GM21367 (cell line): ENCODE results near the gene PAK2.
"Not testable (repeated sequence)": the region's sequence is repeated elsewhere in the genome, so short reads cannot be mapped to it uniquely, and the experiment has no call there.

Source experiments
- ATAC-seq: cut with Tn5 transposase; IDR thresholded peaks from one replicate; pipeline ENCODE4 v1.9.1; 2021; ENCODE audit not compliant: unreplicated experiment

PAK2 gene

DNA sequence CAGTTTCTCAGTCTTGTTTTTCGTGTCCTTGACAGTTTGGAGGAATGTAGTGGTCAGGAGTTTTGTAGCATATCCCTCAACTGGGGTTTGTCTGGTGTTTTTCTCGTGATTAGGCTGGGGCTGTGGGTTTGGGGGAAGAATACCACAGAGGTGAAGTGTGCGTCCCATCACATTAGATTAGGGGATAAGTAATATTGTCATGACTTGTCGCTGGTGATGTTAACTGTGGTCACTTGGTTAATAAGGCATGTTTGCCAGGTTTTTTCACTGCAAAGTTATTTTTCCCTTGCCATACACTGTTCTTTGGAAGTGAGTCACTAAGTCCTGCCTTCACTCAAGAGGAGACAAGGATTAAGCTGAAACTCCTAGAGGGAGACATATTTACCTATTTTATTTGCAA lies 39.1 kb downstream of the PAK2 start:
- no peak for ATAC-seq

DNA sequence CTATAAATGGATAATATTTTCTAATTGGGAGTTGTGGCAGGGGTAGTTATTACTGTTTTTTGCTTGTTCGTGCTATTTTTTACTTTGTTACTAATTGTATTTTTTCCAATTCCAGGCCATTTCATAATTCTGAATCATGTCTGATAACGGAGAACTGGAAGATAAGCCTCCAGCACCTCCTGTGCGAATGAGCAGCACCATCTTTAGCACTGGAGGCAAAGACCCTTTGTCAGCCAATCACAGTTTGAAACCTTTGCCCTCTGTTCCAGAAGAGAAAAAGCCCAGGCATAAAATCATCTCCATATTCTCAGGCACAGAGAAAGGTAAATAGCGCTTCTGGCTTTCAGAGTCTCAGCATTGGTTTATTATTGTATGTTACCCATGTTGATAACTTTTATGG lies 42.9 kb downstream of the PAK2 start:
- no peak for ATAC-seq

DNA sequence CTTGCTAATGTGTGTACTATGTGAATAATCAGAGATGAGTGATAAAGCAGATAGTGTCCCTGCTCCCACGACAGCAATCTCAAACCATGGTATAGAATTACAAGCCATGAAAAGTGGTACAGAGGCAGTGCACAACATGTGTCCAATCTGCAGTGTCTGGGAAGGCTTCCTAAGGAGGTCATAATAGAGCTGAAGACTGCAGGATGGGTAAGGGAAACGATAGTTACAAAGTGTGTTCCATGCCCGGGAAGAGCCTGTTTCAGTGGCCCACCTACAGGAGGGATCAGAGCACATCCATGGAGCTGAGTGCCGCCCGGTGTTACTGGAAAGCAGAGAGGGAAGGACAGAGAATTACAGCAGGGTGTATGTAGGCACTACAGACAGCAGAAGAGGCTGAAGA lies 48.9 kb downstream of the PAK2 start:
- no peak for ATAC-seq

DNA sequence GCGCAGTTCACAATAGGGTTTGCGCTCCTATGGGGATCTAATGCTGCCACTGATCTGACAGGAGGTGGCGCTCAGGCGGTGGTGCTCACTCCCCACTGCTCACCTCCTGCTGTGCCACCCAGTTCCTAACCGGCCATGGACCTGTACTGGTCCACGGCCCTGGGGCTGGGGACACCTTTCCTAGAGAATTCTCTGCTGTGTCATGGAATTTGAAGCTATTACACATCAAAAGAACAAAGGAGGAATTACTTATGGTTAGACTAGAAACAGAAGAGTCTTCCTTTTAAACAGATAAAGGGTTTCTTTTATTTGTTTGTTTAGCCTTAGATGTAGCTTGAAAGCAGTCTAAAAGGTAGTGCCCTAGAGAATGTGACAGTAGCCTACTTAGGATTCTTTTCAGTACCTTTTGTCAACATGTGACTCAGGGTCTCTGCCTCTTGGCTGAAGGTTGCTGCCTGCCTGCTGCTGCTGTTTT lies 50.3 kb downstream of the PAK2 start:
- ATAC-seq, result no peak

DNA sequence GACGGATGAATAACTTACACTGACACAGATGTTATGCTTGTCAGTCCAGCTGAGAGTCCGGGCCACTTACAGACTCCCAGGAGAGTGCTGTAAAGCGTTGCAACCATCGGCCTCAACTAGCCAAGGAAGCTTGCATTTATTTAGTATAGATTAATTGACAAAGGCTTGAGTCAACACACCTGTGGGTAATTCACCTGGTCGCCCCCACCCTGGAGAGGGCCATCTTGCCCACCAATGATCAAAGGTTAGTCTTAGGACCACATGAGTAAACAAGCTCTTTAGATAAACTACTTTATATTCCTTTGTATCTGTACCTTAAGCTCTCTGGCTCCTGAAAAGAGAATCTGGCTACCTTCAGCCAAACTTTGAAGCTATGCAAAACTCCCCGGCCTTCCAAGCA lies 51.0 kb downstream of the PAK2 start:
- ATAC-seq, result no peak

DNA sequence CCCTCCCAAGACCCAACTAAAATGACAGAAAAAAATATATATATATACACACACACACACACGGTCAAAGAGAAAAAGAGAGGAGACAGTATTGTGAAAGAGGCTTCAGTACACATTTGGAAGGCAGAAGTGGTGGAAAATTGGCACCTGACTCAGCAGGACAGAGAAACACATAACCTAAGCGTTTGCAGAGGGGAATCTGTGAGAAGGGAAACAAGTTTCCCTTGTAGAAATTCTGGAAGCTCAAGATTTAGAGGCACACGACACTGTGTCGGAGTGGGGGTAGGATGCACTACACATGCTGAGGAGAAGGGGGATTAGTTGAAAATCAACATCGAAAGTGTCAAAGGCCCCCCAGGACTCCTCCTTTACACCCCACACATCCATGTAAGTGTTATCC lies 53.1 kb downstream of the PAK2 start:
- ATAC-seq, result no peak

DNA sequence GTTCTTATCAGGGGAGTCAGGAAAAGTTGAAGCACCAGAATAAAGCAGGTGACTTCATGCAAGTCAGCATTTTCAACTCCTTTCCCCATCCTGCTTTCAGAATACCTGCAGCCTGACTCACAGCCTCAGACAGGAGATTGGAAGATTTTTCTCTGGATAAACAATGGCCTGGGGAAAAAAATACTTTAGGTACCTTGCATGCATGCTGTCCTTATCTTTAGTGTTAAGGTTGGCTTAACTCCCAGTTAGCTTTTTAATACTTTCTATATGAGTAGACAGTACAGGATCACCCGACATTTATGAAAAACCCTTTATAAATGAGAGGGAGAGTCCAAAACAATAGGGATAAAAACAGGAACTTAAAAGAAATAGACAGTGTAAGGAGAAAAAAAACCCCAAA lies 53.6 kb downstream of the PAK2 start:
- no peak for ATAC-seq

DNA sequence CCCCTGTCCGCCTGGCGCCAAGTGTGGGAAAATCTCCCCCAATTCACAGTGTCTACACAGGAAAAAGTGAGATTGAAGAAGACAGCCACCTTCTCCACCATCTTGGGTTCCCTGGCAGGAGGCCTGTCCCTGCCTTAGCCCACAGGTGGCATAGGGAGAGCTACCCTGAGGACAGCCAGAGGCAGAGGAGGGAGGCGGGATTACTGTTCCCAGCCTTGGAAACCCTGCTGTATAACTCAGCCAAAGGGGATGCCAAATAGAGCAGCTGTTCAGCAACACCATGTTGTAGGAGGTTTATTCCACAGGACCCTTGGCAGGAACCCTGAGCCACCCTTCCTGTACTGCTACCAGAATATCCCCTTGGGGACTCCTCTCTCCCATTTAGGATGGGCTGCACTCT lies 54.8 kb downstream of the PAK2 start:
- ATAC-seq, result no peak

DNA sequence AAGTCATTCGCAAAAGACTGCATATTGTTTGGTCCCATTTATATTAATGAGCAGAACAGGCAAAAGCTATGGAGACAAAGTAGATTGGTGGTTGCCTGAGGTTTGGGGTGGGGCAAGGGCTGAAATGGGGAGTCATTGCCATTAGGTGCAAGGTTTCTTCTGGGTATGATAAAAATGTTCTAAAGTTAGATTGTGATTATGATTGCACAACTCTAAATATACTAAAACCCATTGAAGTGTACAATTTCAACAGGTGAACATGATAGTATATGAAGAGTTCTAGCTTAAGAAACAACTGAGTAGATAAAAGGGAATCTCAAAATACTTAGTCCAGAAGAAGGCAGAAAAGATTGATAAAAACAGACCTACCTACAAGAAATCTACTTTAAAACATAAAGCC lies 56.7 kb downstream of the PAK2 start:
- no peak for ATAC-seq

DNA sequence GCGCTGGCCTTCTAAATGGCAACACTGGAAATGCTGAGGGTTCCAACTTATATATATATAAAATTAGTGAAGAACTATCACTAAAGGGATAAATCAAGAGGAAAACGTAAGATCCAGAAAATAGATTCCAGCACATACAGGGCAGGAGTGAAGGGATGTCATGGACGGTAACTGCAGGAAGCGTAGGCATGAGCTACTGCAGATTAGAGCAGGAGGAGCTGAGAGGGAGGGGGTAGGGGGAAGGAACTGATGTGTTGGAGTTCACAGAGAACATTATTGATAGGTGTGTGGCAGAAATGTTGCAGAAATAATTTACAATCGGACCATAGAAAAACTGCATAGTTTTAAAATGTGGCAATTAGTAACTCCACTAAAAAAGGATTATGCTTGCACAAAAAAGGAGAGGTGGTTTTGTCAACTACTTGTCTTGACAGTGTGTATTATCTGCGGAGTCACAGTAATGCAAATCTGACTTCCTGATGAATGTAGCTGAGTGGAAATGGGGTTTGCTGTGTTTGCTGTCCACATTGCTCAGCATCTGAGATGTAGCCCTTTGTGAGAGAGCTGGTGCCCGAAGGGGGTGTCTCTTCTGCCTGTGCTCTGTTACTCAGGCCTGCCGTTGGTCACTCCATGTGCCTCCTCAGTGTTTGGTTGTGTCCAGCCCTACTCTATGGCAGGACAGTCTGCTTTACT lies 61.2 kb downstream of the PAK2 start:
- ATAC-seq, result no peak

DNA sequence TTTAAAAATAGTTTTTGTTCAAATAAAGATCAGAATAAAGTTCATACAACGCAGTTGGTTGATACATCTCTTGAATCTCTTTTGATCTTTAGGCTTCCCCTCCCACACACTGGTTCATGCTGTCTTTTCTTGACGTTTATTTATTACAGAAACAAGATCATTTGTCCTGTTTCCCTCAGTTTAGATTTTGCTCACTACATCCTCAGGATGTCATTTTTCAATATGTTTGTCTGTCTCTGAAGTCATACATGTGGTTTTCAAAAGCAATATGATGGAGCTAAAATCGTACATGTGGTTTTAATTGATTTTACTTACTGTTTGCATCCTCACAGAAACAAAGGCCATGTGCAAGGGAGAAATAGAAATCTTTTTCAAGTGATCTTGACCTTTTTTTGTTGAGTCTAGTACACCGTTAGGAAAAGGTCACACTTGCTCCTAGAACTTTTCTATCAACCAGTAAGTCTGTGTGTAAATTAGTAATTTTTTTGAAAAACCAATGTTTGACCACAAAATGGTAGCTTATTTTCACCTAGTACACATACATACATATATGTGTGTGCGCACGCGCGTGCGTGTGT lies 64.3 kb downstream of the PAK2 start:
- ATAC-seq, result no peak

DNA sequence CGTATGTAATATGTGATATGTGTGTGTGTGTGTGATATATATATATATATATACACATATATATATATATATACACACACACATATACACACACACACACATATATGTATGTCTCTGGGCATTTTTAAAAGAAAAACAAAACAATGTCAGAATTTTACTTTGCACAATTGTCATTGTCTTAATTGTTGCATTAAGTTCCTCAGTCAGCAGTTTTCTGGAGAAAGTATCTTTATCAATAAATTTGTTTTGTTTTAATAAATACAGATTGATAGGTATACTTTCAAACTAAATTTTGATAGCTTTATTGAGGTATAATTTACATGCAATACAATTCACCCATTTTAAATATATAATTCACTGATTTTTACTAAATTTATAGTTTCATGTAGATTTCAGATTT lies 65.1 kb downstream of the PAK2 start:
- ATAC-seq, result no peak

DNA sequence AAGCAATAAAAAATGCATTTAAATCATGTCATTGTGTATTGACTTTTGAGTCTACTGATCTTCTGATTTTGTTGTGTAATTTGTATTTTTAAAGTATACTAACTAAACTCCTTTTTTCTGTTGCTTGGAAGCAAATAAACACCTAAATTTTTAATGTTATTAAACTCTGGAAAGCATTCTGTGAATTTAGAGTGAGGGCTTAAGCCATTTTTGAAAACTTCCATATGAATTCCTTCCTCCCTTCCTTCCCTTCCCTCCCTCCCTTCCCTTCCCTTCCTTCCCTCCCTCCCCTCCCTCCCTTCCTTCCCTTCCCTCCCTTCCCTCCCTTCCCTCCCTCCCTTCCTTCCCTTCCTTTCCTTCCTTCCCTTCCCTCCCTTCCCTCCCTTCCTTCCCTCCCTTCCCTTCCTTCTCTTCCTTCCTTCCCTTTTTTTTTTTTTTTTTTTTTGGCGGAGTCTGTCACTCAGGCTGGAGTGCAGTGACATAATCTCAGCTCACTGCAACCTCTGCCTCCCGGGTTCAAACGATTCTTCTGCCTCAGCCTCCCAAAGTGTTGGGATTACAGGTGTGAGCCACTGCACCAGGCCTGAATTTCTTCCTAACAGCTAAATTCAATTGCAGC lies 71.4 kb downstream of the PAK2 start:
- ATAC-seq, result no peak

DNA sequence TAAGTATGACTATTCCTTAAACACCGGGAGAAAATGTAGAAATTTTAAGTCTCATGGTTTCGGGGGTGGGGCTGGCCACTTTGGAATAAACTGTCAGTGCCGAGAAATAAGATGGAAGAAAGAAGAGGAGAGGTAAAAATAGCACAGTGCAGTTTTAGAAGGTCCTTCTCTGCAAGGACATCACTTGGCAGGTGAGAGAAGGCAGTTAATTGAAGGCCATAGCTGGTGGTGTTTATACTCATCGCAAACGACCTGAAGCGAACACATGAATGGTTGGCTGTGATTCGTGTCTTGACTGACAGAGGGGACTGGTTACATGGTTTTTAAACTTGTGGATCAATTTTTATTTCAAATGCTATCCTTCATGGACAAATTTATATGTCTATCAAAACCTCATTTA lies 73.2 kb downstream of the PAK2 start:
- no peak for ATAC-seq

DNA sequence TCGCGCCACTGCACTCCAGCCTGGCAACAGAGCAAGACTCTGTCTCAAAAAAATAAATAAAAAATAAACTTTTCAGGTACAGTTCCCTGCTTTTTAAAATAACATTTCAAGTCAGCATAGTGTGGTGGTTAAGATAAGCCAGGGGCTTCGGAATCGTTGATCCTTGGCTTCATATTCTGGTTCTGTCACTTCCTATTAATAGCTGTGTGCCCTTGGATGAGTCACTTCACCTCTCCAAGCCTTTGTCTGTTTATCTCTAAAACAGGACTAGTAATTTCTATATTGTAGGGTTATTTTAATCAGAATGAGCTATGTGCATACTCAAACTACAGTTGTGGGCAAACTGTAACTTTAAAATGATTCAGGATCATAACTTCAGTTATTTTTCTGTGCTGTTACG lies 74.2 kb downstream of the PAK2 start:
- no peak for ATAC-seq

DNA sequence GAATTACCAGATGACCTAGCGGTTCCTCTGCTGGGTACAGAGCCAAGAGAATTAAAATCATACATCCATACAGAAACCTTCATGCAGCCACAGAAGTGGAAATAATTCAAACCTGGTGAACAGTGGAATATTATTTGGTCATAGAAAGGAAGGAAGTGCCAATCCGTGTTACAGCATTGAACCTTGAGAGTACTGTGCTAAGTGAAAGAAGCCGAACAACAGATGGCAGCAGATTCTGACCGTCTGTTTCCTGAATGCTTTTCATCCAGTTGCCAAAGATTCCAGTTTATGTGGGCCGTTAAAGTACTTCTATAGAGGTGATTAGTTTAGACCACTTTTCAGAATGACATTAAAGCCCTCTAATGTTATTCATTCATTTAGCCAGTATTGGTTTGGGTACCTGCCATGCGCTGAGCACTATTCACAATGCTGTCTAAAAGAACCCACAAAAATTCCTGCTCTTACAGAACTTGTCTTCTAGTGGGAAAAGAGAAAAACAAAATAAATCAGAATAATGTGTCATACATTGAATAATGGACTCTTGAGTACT lies 82.2 kb downstream of the PAK2 start:
- ATAC-seq, result no peak

DNA sequence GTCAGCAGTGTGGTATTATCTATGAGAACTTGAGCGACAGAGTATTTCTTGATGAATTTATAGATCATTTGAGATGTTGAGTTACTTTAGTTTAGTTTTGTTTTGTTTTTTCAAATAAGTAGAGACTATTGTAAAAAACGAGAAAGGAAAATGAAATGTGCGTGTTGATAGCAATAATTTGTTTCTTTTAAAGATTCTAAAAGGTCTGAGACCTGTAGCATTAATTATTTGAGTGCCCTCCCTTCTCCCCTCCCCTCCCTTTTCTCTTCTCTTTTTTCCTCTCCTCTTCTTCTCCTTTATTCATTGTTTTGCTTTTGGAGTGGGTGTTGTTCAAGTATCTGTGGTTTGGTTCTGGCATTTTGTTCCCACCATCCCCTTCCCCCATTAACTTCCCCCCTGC lies 90.0 kb downstream of the PAK2 start:
- ATAC-seq, result not testable (repeated sequence)

DNA sequence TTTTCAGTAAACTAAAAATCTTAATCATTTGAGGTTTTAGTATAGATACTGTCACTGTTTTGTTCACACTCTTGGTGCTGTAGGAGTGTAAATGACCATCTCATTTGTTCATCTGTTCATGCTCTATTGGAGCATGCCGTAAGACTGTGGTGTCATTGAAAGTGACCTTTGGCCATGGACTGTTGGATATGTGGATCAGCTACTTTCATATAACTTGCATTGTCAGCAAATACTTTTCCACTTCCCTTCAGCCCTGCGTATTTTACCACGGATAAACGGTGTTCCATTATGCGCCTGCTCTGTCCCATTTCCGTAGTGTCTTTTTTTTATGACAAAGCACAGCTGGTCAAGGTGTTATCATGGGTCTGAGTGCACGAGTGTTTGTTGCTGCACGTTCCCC lies 95.4 kb downstream of the PAK2 start:
- no peak for ATAC-seq

DNA sequence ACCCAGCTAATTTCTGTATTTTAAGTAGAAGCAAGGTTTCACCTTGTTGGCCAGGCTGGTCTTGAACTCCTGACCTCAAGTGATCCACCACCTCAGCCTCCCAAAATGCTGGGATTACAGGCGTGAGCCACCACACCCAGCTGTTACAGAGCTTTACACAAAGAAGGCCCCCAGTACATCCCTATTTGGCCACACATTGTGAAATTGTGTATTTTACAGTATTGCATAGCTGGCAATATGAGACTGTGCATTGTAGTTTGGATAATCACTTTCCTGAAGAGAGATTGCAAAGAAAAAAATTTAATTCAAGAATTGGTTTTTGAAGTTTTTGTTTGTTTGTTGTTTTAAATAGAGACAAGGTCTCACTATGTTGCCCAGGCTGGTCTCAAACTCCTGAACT lies 97.0 kb downstream of the PAK2 start:
- not testable (repeated sequence) for ATAC-seq

DNA sequence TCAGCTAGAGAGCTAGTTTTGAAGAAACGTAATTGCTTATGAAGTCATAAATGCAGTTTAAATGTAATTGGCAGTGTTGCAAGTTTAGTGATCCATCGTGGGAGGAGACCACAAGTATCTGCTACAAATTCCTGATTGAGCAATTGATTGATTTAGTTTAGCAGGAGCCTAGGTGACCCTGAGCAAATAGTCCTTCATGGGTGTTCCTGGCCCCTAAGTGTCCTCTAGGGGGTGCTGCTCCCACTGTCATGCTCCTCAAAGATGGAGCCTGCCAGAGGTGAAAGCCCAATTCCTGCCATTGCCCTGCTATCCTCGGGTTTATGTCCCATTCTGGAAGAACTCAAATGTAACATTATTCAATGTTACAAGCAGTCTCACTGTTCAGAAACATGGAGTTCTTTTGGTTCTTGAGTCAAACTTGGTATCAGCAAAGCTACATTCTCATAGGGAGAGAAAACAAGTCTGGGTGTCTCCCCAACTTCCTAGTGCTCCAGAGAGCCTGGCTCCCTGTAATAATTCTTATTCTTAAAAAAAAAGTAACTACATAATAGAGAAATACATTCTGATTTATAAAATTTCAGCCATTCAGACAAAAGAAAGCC lies 98.3 kb downstream of the PAK2 start:
- ATAC-seq, result peak; percentile 77

DNA sequence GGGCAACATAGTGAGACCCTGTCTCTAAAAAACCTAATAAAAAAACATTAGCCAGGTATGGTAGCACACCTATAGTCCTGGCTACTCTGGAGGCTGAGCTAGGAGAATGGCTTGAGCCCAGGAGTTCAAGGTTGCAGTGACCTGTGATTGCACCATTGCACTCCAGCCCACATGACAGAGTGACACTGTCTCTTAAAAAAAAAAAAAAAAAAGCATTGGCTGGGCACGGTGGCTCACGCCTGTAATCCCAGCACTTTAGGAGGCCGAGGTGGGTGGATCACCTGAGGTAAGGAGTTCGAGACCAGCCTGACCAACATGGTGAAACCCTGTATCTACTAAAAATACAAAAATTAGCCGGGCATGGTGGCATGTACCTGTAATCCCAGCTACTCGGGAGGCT lies 99.7 kb downstream of the PAK2 start:
- ATAC-seq, result not testable (repeated sequence)
